GM21526 (cell line): ENCODE data around the gene FOXL1.

ENCODE experiments used
- ATAC-seq: cut with Tn5 transposase; IDR thresholded peaks from one replicate; pipeline ENCODE4 v1.9.1; 2021; ENCODE audit warnings: moderate library complexity; ENCODE audit not compliant: unreplicated experiment, low FRiP score

The FOXL1 gene

DNA sequence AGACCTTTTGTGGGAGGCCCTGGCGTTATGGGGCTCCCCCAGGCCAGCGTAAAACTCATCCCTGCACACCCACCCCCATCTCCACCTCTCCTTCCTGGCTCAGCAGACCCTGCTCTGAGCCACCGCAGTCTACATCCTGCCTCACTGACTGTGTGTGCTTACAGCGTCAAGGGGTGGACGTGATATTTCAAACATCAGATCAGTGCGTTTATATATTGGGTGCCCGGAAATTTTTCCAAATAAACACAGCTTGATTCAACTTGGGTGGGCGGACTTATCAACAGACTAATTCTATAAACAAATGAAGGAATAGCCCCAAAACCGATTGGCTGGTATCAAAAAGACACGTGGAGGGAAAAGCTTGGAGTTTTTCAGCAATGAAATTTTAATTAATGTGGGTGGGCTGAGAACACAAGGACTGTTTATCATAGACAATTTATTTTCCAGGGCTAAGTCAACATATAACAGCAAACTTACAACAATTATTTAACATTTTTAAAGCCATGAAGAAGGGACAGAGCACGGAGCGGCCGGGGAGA lies at the start of gene FOXL1:
Gene FOXL1 (plus strand): TSS at position 489 of the 539 bp plus-strand sequence. CDS start 175 bp downstream, outside the sequence.
- no peak for ATAC-seq

DNA sequence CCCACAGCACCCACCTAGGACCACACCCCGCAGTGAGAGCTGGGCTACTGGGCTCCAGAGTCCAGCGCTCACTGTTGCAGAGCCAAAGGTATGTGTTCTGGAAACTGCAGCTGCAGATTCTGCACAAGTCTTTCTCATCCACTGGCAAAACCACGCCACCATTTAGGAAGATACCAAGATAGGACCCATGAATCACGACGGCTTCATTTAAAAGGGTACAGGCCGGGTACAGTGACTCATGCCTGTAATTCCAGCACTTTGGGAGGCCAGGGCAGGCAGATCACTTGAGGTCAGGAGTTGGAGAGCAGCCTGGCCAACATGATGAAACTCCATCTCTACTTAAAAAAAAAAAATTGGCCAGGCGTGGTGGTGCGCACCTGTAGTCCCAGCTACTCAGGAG lies 49.2 kb upstream of the FOXL1 start:
- no peak for ATAC-seq

DNA sequence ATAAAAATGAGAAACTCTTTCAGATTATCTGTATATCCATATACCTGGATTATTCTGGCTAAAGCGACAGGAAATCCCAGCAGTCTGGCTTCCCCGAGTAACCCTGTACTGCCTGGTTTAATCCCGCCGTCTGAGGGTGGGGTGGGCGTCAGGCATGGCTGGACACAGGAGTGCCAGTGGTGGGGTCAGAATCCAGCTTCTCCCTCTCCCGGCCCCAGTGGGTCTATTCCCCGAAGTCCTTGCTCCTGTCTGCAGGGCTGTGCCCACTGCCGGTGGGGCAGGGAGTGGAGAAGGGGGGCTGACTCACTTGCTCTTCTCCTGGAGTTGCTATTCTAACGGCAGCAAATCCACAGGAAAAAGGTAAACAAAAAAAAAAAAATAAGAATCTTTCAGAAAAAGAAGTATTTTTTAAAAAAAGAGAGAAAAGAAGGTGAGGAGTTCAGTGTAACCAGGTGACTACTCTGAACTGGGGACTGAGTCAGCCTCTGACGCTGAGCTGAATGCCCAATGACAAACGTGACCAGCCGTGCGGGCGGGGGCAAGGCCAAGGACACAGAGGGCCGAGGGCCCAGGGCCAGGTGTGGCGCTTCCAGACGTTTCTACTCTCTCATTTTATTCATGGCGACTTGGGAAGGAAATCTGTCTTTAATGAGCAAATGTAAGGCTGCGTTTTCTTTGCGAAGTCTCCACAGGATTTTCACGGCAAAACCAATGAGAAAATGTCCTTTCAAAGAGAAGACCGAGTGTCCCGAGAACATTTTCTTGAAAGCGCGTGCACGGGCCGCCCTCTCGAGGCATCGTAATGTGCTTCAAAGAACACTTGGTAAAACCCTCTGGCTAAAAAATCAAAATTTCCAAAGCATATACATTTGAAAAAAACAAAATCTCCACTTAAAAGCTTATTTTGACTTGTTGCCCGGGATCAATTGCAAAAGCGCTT lies 47.8 kb upstream of the FOXL1 start:
- ATAC-seq: no peak

DNA sequence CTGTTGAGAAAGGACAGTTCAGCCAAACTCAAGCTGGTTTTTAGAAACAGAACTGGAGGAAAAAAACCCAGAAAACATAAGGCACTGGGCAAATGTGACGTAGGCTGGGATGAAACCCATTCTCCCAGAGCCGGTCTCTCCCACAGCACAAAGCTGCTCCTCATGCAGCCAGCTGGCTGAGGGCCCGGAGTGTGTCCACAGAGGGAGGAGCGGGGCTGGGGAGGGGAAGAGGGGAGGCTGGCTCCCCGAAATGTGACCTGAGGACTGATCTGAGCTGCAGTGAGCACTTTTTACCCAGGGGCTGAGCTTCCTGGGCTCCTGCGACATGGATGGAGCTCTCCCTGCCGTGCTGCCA lies 47.2 kb upstream of the FOXL1 start:
- no peak for ATAC-seq

DNA sequence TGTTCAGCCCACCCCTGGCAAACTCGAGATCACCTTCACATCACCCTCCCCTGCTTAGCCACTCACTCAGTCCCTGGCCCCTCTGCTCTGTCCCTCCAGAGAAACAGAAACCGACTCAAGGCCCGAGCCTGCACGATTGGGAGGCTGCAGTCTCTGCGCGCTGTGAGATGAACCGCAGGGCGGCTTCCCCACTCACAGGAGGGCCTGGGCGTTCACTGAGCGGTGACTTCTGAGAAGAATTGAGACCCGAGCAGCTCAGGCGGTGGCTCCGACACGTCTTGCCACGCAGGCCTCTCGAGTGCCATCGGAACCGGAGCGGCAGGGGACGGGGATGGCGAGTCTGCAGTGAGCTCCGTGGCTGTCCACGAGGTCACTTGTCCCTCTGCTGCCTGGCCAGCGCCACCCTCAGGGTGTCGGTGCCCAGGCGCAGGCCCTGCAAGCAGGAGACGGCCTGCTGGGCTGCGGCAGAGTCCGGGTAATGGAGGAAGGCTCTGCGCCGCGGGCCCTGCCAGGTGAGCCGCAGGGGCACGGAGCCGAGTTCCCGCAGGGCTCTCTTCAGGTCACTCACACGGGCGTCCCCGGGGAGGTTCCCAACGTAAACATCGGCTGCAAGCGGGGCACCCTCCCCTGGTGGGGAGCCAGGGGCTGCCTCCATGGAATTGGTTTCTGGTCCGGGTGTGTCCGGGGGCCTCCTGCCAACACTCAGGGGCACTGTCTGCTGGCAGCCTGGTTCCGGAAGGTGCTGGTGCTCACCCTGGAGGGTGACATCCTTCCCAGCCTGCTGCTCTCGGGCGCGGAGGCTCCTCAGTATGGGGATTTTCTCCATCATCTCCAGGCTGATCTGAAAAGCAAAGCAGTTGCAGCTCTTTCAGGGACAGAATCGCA lies 46.5 kb upstream of the FOXL1 start:
- ATAC-seq: no peak

DNA sequence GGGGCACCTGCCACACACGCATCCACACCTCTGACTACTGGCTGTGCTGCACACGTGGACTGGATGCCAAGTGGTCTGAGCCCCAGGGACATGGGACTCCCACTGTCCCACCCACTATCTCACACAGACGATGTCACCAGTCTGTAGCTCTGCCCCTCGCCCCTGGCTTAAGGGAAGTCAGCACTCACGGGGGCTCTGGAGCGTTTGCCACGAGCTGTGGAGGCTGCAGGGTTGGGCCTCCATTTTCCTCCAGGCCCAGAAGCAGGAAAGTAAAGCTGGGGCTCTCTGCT lies 45.9 kb upstream of the FOXL1 start:
- no peak for ATAC-seq

DNA sequence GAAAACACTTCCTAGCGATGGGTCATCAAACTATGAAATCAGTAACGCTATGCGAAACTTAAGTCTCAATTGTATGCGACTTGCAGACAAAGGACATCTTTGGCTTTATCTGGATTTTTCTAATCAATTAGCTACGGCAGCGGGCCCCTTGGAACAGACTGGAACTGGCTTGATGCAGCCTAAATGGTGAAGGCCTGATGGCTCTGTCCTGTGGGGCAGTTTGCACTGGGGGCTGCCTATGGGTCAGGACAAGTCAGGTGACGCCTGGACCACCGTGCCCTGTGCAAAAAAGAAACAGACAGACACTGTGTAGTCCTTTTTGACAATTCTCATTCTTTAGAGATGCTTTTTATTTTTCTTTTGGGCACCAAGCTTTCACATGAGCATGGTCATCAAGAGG lies 45.3 kb upstream of the FOXL1 start:
- ATAC-seq: no peak

DNA sequence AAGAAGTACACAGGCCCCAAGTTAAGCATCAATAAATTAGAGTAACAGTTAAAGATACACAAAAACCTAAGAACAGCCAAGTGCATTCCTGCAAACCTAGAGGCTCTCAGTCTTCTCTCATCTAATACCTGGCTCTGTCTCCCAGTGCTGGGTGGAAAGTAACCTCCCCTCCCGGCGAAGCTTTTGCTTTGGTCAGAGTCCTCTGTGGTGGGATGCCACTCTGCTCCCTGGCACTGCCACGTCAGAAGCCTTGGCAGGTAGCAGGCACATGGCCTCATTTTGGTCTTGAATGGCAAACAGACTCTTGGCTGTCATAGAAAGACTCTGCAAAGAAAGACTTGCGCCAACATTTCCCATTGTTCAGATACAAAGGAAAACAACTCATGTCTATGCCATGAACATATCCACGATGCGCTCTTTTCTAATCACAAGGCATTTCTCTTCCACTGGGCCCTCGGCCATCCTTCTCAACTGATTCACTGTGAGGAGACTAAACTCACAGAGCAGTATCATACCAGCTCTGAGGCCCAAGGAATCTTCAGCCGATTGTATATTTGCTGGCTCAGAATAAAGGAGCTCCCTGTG lies 44.5 kb upstream of the FOXL1 start:
- ATAC-seq: no peak

DNA sequence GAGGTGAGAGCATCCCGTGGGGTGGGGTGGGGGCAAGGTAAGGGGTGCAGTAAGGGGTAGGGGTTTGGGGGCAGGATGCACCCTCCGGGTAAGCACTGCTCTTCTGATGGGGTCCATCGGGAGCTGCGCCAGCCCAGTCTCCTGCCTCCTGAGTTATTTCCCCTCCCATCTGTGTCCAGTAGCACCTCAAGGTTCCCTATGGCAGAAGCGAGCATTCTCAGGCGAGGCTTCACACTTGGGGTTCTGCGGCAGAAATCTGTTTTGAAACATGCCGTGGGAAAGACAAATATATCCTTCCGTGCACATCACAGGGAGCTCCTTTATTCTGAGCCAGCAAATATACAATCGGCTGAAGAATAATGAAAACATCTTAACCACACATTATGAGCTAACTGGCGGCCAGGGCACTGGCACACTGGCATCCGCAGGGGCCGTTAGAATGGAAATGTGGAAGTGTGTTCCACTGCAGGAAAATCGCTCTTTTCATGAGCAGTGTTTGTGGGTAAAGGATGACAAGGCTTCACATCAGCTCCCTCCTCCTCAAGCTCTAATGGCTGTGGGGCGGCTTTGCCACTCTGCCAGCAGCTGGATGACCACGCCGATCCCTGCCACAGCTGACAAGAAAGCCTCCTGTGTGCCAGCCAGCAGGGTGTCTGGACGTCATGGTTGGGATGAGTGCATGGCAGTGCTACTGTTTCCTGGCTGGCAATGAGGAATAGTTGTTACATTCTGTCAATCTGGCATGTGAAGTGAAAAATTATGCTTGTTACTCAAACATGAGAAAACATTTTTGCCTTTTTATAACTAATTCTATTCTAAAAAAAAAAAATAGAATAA lies 43.4 kb upstream of the FOXL1 start:
- ATAC-seq: no peak

DNA sequence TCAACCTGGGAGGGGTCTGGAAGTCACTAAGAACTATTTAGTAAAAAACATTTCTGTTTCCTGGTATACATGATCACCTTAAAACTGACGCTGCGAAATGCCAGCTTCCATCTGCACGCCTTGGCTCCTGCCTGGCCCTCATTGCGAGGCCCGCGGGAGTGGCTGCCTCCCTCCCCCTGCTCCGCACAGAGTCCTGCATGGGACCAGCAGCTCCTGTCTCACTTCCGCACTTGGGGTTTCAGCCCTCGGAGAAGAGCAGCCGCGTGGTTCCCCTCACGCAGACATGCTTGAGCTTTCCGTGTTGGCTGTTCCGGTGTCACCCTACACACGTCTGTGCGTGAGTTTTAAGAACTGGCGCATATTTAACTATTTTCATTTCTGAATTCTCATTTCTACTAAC lies 41.7 kb upstream of the FOXL1 start:
- ATAC-seq: no peak

DNA sequence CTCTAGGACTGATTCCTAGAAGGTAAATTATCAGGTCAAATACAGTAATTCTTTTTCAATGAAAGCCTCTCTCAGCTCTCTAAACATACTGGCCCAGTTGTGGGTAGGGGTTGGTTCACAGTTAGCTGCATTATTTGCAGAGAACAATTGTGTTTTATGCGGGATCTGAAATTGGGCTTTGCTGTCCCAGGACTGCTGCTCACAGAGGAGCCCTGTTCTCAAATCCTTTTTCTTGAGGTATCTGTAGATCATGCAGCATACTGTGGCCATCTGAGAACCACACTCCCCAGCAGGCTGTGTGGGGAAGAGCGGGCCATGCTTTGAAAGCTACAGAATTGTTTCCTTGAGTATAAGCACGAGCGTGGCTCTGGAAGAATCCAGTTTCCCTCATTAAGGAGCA lies 40.9 kb upstream of the FOXL1 start:
- ATAC-seq: no peak

DNA sequence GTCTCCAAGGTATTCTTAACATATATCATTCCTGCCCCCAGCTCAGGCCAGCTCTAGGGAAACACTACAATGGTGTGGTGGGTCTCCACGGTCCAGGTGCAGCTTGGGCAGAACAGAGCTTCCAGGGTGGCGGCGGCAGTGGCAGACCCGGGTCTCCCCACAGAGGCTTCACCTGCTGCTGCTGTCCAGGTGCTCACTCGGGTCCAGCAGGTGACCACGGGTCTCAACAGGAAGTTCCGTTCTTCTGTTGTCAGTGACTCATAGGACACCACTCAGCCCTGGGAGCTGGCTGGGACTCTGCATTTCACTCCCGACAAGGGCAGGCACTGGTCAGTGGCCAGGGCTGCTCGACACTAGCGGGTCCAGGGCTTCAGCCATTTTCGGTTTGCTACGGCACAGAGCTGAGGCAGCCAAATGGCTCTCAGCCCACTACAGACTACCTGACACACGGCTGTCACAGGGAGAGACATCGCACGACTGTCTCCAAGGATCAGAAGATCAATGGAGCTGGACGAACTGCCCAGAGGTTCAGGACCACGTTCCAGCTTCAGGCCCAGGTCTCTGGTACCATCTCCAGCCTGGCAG lies 40.1 kb upstream of the FOXL1 start:
- ATAC-seq: no peak

DNA sequence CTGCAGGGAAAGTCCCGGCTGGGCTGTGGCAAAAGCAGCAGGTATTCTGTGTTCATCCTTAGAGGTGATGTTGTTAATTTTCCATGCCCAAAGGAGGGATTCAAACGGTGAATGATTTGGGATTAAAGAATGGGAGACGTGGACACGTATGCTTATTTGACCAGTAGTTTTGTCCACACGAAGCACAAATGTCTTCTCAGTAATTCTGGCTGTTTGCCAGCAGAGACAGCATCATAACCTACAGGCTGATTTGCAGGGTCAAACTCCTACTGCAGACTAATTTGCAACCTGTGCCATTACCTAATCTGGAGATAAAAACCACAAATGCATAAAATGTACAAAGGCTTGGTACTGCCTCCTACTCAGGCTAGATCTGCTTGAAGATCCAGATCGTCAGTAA lies 37.5 kb upstream of the FOXL1 start:
- ATAC-seq: no peak

DNA sequence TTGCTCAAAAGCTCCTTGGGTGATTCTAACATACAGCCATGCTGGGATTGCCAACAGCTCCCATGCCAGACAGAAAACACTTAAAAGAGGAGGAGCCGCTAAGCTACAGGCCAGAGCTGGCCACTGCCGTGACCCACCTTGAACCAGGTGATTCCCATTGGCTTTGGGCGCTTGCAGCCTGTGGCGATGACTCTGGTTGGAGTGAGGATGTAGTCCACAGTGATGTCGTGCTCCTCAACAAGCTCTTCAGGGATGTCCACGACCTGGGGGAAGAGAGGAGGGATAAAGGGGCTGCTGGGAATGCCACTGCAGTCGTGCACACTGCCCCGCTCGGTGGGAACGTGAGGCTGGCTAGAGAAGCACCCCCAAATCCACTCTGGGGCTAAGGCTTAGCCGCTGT lies 36.8 kb upstream of the FOXL1 start:
- no peak for ATAC-seq

DNA sequence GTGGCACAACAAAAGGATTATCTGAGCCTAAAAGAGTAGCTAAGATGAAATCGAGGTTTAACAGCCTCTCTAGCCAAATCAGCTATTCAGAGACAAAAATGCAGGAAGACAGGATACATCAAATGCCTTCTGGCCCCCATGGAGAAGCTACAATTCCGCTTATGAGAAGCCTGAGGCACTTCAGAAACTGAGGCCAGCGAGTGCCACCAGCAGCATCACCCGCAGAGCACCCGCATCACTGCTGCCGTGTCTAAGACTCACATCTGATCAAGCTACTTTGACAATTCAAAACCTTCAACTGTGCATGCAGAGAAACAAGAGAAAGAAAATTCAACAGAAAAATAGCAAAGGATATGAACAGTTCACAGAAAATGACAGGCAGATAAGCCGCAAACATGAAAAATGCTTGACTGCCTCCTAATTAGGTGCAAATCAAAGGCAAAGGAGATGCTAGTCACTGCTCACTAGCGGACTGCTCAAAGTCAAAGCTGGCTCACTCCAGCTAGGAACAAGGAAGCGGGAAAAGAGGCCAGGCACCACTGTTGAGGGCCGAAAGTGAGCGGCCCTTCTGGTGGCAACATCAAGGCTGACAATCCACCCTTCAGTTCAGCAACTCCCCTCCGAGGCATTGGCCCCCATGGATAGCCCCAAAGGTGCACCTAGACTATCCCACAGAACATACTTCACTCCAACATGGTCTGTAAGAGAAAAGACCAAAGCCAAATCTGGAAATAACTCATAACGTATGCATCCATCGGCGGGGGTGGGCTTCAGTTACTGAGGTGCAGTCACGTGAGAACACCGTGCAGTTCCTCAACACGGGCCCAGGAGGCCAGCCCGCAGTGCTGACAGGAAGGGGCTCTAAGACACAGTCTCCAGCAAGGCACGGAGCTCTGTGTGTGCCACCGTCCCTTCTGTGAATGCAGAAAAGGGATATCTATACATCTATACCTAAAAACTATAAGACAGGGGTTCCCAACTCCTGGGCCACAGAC lies 35.3 kb upstream of the FOXL1 start:
- ATAC-seq: no peak

DNA sequence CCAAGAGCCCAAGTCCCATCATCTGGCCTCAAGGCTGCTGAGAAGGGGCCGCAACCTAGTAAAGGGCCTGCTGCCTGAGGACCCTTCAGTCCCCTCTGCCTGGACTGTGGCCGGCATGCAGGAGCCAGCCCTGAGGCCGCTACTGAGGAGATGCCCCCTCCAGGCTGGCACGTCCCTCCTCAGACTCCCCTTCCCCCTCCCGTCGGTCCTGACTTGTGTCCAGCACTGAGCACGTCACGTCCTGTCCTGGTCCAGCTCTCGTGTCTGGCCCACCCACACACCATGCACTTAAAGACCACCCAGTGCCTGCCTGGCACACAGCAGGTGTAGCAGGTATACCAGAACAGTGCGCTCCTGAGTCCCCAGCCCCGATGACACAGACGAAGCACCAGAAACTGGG lies 32.9 kb upstream of the FOXL1 start:
- no peak for ATAC-seq

DNA sequence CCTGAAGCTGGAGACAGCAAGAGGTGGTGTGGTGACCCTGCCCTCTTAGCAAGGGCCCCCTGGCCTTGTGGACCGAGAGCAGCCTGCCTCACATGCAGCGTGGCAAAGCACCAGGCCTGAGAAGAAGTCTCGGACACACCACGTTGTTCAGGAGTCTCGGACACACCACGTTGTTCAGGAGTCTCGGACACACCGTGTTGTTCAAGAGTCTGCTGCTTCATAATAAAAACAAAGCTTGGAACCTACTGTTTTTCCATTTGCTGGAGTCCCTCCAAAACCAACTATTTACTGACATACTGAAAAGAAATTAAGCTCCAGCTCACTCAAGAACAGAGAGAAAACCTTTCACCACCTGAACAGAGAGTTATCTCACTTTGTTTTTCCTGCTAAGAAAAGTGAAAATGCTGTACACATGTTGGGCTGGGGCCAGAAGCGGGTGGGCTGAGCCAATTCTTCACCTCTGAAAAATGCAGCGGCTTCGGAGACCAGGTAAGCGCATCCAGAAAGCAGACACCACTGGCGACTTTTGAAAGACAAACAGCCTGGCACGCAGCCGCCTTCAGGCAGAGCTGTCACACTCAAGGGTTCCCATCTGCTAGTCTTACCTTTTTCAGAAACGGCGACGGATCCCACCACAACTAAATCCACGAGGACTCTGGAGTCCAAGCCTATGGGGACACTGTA lies 32.3 kb upstream of the FOXL1 start:
- ATAC-seq: no peak

DNA sequence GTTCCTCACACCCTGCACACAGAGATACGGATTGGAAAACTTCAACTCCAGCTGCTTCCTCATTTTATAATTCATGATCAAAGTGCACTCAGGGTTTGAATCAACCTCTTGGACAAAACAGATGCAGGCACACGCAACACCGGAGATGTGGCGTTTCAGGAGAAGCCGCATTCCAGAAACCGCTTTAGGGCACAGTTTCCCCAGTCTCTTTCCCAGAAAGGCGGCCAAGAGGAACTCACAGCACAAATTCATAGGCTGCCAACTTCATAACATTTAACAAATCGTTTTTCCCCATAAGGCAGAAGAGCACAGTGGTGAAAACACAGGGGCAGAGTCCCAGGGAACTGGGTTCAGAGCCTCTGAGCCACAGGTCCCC lies 31.7 kb upstream of the FOXL1 start:
- ATAC-seq: no peak
